Activated T-helper 1 cell treated with anti-CD3 and anti-CD28 coated beads, Interleukin-12 subunit alpha, Interleukin-12 subunit beta, Interleukin-2, Interleukin-4 antibody, amounts not matched to agents 30 ng/mL and 10 ng/mL and 1 ng/mL, durations not matched to agents 14 hours and 24 hours and 36 hours (primary cell): ENCODE results near the gene PRKG1. TPM values are rescaled to one million over a fixed set of nuclear protein-coding genes. Genes with fewer than 3 reads are reported as not detected.
"Not testable (repeated sequence)": the region's sequence is repeated elsewhere in the genome, so short reads cannot be mapped to it uniquely, and the experiment has no call there.

Source experiments
- DNase-seq: peaks from one replicate; pipeline ENCODE4 v3.0.0; 2021; ENCODE audit warnings: low spot score
- H3K27ac Mint-ChIP-seq: one replicate; pipeline ENCODE4 v1.8.0; 2021; ENCODE audit warnings: mild to moderate bottlenecking, mixed read lengths
- H3K27me3 Mint-ChIP-seq: one replicate; pipeline ENCODE4 v1.8.0; 2022; ENCODE audit warnings: mild to moderate bottlenecking, moderate library complexity, mixed read lengths; ENCODE audit not compliant: insufficient read depth
- H3K36me3 Mint-ChIP-seq: one replicate; pipeline ENCODE4 v1.8.0; 2021; ENCODE audit warnings: low read depth, mixed read lengths
- H3K4me1 Mint-ChIP-seq: one replicate; pipeline ENCODE4 v1.8.0; 2021; ENCODE audit warnings: low read depth, mixed read lengths
- H3K4me3 Mint-ChIP-seq: one replicate; pipeline ENCODE4 v1.8.0; 2021; ENCODE audit warnings: mild to moderate bottlenecking, moderate library complexity, mixed read lengths
- H3K9me3 Mint-ChIP-seq: one replicate; pipeline ENCODE4 v1.8.0; 2021; ENCODE audit warnings: mixed read lengths
- intact Hi-C: fragments of 100-400 bp; cut with micrococcal nuclease; formaldehyde crosslinking; loops from one replicate; pipeline ENCODE4 v1.15.1; 2024
- total RNA-seq: library from RNA; stranded (reverse); gene quantifications from 2 replicates; pipeline ENCODE4 v1.2.3, GENCODE V29; 2022

The PRKG1 gene
- total RNA-seq, 1 donor from 2014 or later, result not detected

DNA sequence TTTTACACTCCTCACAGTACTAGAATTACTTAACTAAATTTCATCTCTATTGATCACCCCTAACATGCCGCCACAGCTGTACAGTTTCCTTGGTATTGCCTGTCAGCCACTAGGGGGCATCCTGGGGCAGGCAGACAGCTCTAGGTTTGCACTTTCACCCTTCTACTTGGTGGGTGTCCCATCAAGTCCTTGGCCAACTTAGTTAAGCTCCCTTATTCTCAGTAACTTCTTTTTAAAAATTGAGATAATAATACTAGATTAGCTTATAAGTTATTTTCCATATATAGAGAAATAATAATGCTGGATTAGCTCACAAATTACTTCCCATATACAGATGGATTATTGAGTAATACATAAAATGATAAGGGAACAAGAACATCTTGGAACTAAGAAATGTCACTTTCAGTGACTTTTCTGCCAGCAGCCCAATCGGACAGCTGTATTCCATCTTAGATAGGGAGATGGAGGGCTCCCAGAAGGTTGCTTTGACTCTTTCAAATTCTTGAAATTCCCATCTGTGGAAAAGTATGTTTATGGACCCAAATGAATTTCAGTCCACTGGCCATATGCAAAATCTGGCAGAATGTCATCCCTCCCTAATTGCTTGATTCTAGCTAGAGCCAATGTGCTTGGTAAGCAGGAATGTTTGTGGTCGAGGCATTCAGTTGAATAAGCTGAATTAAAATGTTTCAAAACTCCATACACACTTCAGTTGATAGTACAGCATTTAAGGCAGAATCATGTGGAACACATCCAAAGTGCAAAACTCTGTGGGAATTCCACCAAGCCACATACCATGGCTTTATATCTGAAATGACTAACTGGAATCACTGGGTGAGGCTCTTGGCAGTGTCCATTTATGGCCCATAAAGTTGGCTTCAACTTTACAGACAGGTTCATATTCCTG, 315.4 kb downstream of the PRKG1 start:
- Mint-ChIP-seq H3K27me3 (no peaks in the 10 kb centered on the region), H3K36me3 (no peaks in the 10 kb centered on the region), H3K4me1 (no peaks in the 10 kb centered on the region), H3K4me3 (no peak overlapping the region), H3K27ac (no peak overlapping the region), H3K9me3 (no peaks in the 10 kb centered on the region)
- DNase-seq, result peak; percentile 19
- intact Hi-C loops, result loop anchor here (1.0 kb wide), 3 partner anchors 571 to 826 kb away; no protein-coding TSS in a partner anchor

DNA sequence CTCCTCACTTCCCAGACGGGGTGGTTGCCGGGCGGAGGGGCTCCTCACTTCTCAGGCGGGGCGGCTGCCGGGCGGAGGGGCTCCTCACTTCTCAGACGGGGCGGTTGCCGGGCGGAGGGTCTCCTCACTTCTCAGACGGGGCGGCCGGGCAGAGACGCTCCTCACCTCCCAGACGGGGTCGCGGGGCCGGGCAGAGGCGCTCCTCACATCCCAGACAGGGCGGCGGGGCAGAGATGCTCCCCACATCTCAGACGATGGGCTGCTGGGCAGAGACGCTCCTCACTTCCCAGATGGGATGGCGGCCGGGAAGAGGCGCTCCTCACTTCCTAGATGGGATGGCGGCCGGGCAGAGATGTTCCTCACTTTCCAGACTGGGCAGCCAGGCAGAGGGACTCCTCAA, 318.7 kb downstream of the PRKG1 start:
- H3K27ac Mint-ChIP-seq, H3K27me3 Mint-ChIP-seq, intact Hi-C loops, H3K4me1 Mint-ChIP-seq, H3K36me3 Mint-ChIP-seq, H3K9me3 Mint-ChIP-seq, H3K4me3 Mint-ChIP-seq, DNase-seq: not testable (repeated sequence)

DNA sequence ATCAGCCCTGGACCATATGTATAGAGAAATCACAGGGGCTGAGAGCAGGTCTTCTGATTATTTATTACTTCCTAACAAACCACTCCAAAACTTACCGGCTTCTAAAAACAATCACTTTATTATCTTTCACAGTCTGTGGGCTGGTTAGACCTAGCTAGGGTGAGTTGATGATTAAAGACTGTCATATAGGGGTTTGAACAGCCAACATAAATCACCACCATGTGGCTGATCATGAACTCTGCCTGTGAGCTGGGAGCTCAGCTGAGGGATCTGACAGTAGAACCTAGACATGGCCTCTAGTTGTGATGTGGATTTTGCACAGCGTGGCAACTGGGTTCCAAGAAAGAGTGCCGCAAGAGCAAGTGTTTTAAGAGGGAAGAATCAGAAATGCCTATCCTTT, 319.8 kb downstream of the PRKG1 start:
- H3K27me3 Mint-ChIP-seq, result no peaks in the 10 kb centered on the region
- intact Hi-C loops, result no loop called here
- no peak for DNase-seq
- no peaks in the 10 kb centered on the region for H3K9me3 Mint-ChIP-seq
- no peak overlapping the region for H3K27ac Mint-ChIP-seq
- H3K36me3 Mint-ChIP-seq, result no peaks in the 10 kb centered on the region
- H3K4me1 Mint-ChIP-seq, result no peaks in the 10 kb centered on the region
- H3K4me3 Mint-ChIP-seq, result no peak overlapping the region

DNA sequence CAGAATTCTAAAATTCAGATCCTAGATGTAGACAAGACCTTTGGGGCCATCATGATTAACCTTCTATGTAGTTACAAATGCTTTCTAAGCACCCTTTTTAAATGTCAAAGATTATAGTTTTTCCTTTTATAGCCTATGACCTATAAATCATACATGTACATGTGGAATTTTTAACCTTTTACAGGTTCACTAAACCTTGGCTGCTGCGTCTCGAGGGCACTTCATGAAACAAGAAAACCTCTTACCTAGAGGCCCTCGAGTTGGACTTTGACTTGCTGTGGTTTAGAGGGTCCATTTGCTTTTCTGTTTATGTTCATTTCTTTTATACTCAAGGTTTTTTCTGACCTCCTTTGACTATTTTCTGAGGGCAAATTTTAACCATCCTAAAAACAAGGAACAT, 323.0 kb downstream of the PRKG1 start:
- no peaks in the 10 kb centered on the region for H3K27me3 Mint-ChIP-seq
- DNase-seq, result no peak
- no peak overlapping the region for H3K4me3 Mint-ChIP-seq
- H3K36me3 Mint-ChIP-seq, result no peaks in the 10 kb centered on the region
- H3K27ac Mint-ChIP-seq, result no peak overlapping the region
- H3K9me3 Mint-ChIP-seq, result no peaks in the 10 kb centered on the region
- H3K4me1 Mint-ChIP-seq, result no peaks in the 10 kb centered on the region
- intact Hi-C loops, result no loop called here

DNA sequence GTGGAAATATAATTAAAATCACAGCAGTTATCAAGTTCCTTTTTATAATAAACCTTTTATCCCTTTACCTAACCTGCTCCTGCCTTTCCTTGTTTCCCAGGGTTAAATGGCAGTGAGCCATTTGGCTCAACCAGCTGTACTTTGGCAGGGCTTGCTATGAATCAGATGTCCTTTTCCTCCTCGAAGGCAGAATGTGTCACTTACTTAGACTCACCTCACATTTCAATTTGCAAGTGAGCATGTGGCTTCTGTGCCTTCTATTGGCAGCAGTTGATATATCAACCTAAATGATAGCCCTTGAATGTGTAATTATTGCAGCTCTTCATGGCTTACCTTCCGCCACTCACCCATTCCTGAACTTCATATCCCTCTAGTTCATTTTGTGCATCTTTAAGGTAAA, 323.4 kb downstream of the PRKG1 start:
- no peaks in the 10 kb centered on the region for H3K36me3 Mint-ChIP-seq
- H3K4me3 Mint-ChIP-seq, result no peak overlapping the region
- no peak overlapping the region for H3K27ac Mint-ChIP-seq
- H3K27me3 Mint-ChIP-seq, result no peaks in the 10 kb centered on the region
- no peaks in the 10 kb centered on the region for H3K4me1 Mint-ChIP-seq
- no peaks in the 10 kb centered on the region for H3K9me3 Mint-ChIP-seq
- no peak for DNase-seq
- intact Hi-C loops, result no loop called here

DNA sequence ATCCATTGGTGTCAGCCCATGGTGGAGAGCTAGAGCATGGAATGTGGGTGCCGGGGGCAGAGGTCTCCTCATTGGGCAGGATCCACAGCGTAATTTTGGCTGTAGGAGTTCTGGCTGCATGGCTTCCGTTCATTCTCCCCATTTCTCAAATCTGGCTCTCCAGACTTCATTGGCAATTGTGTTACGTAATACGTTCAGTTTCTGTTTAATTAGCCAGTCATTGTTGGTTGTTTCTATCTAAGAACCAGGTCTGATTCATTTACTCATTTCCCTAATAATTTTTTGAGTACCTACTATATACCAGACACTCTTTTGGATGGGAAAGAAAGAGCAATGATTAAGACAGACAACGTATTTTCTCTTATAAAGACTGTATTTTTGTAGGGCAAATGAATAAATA, 325.6 kb downstream of the PRKG1 start:
- no peaks in the 10 kb centered on the region for H3K27me3 Mint-ChIP-seq
- DNase-seq, result no peak
- no peaks in the 10 kb centered on the region for H3K4me1 Mint-ChIP-seq
- no peaks in the 10 kb centered on the region for H3K9me3 Mint-ChIP-seq
- no peak overlapping the region for H3K4me3 Mint-ChIP-seq
- intact Hi-C loops, result no loop called here
- H3K27ac Mint-ChIP-seq, result no peak overlapping the region
- no peaks in the 10 kb centered on the region for H3K36me3 Mint-ChIP-seq

DNA sequence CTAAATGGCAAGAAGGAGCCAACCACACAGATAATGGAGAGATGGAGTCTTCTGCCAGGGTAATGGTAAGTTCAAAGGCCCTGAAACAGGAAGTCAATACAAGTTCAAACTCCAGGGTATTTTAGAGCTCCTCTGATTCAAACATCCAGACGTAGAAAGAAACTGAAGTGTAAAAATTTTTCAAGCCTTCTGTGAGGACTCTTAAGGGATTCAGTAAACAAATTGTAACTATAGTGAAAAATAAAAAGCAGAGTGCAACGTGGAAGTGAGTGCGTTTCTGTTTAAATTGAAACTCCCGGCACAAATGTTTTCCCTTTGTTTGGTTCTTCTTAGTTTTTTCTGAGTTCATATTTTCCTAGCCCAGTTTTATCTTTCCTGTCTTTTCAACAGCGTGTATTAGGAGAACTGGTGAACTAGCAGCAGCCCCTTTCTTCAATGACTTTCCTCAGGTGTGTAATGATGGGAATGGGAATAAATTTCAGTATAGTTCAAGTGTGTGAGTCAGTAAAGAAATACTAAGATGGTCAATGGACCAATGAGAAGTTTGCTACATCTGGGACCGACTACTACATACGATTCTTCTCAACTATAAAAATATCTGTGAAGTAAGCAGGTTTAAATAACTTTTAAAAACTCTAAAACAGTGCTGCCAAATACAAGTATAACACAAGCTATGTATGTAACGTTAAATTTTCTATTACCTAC, 326.3 kb downstream of the PRKG1 start:
- DNase-seq, result no peak
- no peaks in the 10 kb centered on the region for H3K36me3 Mint-ChIP-seq
- H3K4me3 Mint-ChIP-seq, result no peak overlapping the region
- H3K9me3 Mint-ChIP-seq, result no peaks in the 10 kb centered on the region
- intact Hi-C loops, result no loop called here
- no peaks in the 10 kb centered on the region for H3K27me3 Mint-ChIP-seq
- H3K4me1 Mint-ChIP-seq, result no peaks in the 10 kb centered on the region
- H3K27ac Mint-ChIP-seq, result no peak overlapping the region

DNA sequence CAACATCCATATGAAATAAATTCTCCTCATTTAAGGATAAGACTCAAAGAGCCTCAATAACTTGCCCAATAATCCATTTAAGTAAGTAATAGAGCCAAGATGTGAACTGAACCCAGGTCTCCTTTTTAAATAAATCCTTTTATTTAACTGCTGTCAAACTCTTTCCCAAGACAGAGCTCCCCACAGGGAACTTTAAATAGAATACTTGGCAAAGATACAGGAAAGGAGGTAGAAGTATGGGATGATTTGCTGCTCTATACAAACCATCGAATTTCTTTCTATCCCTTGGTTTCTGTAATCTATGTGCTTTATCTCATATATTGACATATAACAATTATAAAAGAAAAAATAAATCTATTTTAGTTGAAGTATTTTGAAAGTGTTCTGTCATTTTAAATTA, 329.2 kb downstream of the PRKG1 start:
- no peak overlapping the region for H3K27ac Mint-ChIP-seq
- DNase-seq, result no peak
- H3K36me3 Mint-ChIP-seq, result no peaks in the 10 kb centered on the region
- intact Hi-C loops, result no loop called here
- H3K4me1 Mint-ChIP-seq, result no peaks in the 10 kb centered on the region
- H3K4me3 Mint-ChIP-seq, result no peak overlapping the region
- no peaks in the 10 kb centered on the region for H3K27me3 Mint-ChIP-seq
- H3K9me3 Mint-ChIP-seq, result no peaks in the 10 kb centered on the region

DNA sequence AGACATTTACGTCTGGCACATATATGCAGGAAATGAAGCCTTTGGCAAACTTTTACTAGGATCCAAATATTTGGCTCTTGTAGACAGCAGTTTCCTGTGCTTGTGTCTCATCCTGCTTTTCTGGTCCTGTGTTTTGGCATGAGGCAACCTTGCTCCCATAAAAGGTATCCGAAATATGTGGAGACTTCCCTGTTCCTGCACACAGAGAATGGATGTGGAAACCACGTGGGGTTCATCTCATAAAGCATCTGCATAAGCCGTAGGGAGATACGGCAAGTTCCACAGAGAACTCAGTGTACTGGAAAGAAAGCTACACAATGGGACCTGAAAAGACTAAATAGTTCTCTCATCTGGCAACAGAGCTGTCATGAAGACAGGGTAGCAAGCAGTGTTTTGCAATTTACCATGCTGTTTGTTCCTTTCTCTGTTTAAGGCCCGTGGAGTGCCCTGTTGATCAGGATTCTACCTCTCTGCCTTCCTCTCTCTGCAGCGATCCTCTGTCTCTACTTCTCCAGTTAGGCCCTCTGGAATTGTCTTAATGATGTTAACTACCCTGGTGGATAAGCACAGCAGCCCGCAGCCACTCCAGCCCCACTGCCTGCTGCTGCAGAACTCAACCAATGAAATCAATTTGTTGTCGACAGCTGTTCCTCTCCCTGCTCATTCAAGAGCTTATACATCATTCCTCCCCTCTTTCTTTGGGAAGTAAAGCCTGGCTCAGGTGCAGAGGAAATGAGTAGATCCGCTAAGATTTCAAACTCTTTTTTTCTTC, 331.5 kb downstream of the PRKG1 start:
- intact Hi-C loops, result no loop called here
- Mint-ChIP-seq H3K9me3 (no peaks in the 10 kb centered on the region), H3K27me3 (no peaks in the 10 kb centered on the region), H3K4me3 (no peak overlapping the region), H3K4me1 (no peaks in the 10 kb centered on the region), H3K36me3 (no peaks in the 10 kb centered on the region), H3K27ac (no peak overlapping the region)
- no peak for DNase-seq

DNA sequence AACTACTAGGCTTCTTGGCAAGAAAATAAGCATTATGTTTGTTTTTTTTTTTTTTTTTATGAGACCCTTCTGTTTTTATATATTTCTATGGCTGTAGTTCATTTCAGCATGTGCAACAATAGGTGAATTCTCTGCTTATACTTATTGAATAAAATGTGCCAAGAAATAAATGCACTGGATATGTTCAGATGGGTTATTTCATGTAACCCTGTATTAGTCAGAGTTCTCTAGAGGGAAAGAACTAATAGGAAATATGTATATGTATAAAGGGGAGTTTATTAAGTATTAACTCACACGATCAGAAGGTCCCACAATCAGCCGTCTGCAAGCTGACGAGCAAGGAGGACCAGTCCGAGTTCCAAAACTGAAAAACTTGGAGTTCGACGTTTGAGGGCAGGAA, 332.3 kb downstream of the PRKG1 start:
- H3K9me3 Mint-ChIP-seq, result no peaks in the 10 kb centered on the region
- H3K27ac Mint-ChIP-seq, result no peak overlapping the region
- H3K4me3 Mint-ChIP-seq, result no peak overlapping the region
- intact Hi-C loops, result no loop called here
- H3K4me1 Mint-ChIP-seq, result no peaks in the 10 kb centered on the region
- no peaks in the 10 kb centered on the region for H3K36me3 Mint-ChIP-seq
- DNase-seq, result no peak
- H3K27me3 Mint-ChIP-seq, result no peaks in the 10 kb centered on the region

DNA sequence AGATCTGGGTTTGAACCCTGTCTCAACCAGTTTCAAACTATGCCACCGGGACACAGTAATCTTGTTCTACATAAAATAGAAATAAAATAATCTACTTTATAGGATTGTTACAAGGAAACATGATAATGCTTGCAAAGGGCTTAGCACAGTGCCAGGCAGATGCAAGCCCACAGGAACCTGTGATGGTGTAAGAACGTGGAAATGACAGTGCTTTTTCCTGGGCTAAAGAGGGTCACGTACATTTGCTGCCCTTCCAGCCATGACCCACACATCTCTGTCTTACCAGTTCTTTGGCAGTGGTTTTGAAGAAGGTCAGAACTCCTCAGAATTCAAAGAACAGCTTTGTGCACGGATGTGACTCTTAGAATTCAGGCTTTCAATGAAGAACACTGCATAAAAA, 342.2 kb downstream of the PRKG1 start:
- no peak overlapping the region for H3K4me3 Mint-ChIP-seq
- H3K36me3 Mint-ChIP-seq, result no peaks in the 10 kb centered on the region
- H3K27ac Mint-ChIP-seq, result no peak overlapping the region
- no peaks in the 10 kb centered on the region for H3K4me1 Mint-ChIP-seq
- no peak for DNase-seq
- intact Hi-C loops, result no loop called here
- H3K9me3 Mint-ChIP-seq, result no peaks in the 10 kb centered on the region
- H3K27me3 Mint-ChIP-seq, result peaks cover under 1% of the 10 kb centered on the region

DNA sequence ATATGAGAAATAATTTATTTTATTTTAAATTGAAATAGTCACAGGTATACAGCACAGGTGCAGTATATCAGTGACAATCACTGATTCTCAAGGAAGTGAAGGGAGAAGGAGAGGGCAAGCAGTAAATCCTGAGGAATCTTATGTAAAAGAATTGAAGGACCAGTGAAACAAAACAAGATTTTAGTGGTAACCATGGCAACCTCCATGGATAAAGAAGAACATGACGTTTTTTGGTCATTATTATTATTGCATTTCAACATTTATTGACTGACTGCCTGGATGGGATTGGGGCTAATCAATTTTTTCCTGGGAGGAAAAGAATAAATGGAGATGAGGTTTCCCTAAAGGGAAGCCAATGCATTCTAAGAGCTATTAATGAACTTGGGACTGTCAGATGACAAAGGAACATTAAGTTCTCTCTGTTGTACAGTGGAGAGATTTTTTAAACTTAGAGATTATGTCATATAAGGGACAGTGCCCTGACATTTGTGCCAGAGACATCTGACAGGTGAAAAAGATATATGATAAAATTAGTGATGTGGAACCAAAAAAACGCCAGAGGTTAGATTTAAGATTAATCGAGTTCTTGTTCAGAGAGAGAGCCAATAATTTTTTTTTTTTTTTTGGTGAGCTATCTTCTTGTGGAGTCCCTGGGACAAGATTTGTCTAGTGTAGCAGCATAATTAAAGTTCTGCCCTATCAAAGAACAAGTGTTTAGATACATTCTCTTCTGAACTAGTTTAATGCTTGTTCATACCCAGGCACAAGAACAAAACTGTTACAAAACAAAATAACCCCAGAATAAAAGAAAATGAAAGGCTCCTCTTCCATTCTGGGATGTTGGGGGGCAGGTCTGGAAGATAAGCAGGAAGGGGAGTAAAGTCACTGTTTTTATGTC, 345.2 kb downstream of the PRKG1 start:
- intact Hi-C loops, result no loop called here
- Mint-ChIP-seq H3K27ac (no peak overlapping the region), H3K9me3 (no peaks in the 10 kb centered on the region), H3K4me3 (no peak overlapping the region), H3K36me3 (no peaks in the 10 kb centered on the region), H3K27me3 (peaks cover 4% of the 10 kb centered on the region), H3K4me1 (no peaks in the 10 kb centered on the region)
- DNase-seq, result no peak
